ENCODE data around the gene BCKDHA. TPM values are rescaled to one million over a fixed set of nuclear protein-coding genes. Genes with fewer than 3 reads are reported as not detected.
A peak's percentile ranks its signal among the peaks of the same experiment; 100 is the strongest.

BCKDHA gene
- total RNA-seq, 1 donor from 2014 or later = 13.4 TPM

- no peak overlapping the region for H3K27ac ChIP-seq
- no peak overlapping the region for H3K4me3 ChIP-seq
- H3K27me3 ChIP-seq (ENCODE audit: low read depth) = no peaks in the 10 kb centered on the region
- no peak for DNase-seq
- TF ChIP-seq, protein P1, sequence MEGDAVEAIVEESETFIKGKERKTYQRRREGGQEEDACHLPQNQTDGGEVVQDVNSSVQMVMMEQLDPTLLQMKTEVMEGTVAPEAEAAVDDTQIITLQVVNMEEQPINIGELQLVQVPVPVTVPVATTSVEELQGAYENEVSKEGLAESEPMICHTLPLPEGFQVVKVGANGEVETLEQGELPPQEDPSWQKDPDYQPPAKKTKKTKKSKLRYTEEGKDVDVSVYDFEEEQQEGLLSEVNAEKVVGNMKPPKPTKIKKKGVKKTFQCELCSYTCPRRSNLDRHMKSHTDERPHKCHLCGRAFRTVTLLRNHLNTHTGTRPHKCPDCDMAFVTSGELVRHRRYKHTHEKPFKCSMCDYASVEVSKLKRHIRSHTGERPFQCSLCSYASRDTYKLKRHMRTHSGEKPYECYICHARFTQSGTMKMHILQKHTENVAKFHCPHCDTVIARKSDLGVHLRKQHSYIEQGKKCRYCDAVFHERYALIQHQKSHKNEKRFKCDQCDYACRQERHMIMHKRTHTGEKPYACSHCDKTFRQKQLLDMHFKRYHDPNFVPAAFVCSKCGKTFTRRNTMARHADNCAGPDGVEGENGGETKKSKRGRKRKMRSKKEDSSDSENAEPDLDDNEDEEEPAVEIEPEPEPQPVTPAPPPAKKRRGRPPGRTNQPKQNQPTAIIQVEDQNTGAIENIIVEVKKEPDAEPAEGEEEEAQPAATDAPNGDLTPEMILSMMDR (IDR thresholded peaks at IDR 0.05) = no peak
- ATAC-seq = no peak
- no peaks in the 10 kb centered on the region for H3K36me3 ChIP-seq
- intact Hi-C loops (cut with DNase I) = no loop called here
- H3K4me1 ChIP-seq = peaks cover 31% of the 10 kb centered on the region
- no peaks in the 10 kb centered on the region for H3K9me3 ChIP-seq
Observed at GRCh38 chr19:41371541-41371940, 26.1 kb upstream of the BCKDHA start.

DNA sequence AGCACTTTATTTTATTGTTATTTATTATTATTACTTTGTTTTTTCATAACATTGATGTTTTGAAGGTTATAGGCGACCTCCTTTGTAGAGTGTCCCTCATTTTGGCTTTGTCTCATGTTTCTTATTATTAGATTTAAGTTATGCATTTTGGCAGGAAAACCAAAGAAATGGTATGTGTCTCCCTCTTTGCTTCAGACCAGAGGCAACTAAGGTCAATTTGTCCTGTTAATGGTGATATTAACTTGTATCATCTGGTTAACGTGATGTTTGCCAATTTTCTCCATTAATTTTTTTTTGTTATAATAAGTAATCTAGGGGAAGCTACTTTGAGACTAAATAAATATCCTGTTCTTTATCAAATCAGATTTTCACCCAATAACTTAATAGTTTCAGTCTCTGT lies 25.1 kb upstream of the BCKDHA start:
- Histone ChIP-seq H3K36me3 (no peaks in the 10 kb centered on the region), H3K27me3 (ENCODE audit: low read depth) (no peaks in the 10 kb centered on the region), H3K9me3 (no peaks in the 10 kb centered on the region), H3K4me3 (no peak overlapping the region), H3K27ac (no peak overlapping the region), H3K4me1 (peaks cover 29% of the 10 kb centered on the region)
- intact Hi-C loops (cut with DNase I) = no loop called here
- ATAC-seq = no peak
- TF ChIP-seq, protein P1 (IDR thresholded peaks at IDR 0.05) = no peak
- no peak for DNase-seq

- intact Hi-C loops (cut with DNase I) = no loop called here
- Histone ChIP-seq H3K9me3 (no peaks in the 10 kb centered on the region), H3K4me1 (peaks cover 23% of the 10 kb centered on the region), H3K36me3 (no peaks in the 10 kb centered on the region), H3K27me3 (ENCODE audit: low read depth) (no peaks in the 10 kb centered on the region), H3K4me3 (no peak overlapping the region), H3K27ac (no peak overlapping the region)
- TF ChIP-seq, protein P1 (IDR thresholded peaks at IDR 0.05) = no peak
- DNase-seq (peak; percentile 75), ATAC-seq (peak; percentile 41)
Observed at GRCh38 chr19:41373993-41374392, 23.6 kb upstream of the BCKDHA start.

DNA sequence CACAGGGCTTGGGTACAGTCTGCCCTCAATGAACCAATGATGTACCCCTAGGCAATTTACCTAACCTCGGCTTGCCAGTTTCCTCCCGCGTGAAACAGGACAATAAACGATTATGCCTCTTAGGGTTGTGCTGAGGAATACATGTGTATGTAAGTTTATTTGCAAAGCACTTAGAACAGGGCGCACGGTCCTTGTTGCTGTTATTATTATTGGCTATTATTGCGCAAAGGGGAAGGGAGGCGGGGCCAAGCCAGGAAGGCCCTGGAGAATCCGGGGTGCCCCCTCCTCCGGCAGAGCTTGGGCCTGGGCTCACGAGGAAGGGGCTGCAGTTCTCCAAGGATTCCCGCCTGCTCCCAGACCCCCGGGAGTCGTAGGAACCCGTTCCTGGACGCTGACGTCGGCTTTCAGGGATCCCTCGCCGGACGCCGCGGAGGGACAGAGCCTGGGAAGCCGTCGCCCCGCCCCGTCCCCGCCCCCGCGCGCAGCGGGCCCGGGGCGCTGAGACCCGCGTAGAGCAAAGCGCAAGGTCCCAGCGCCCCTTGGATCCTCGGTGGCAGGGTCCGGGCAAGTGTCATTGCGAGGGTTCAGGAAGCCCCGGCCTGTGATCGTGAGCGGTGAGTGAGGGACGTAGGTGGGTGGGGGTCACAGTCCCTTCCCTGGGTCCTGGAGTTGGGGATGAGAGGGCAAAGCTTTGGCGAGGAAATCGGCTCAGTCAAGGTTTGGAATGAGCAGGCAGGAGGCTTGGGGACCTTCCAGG lies 21.2 kb upstream of the BCKDHA start, which contains the start of gene TMEM91:
Gene TMEM91, plus strand, starts transcription at position 293 of the 757 bp plus-strand sequence. CDS start 1,777 bp downstream, outside the sequence.
- H3K9me3 ChIP-seq = no peaks in the 10 kb centered on the region
- H3K27ac ChIP-seq = peak within 1 kb of the TSS; percentile 82
- H3K27me3 ChIP-seq (ENCODE audit: low read depth) = no peaks in the 10 kb centered on the region
- H3K36me3 ChIP-seq = no peaks in the 10 kb centered on the region
- TF ChIP-seq, protein P1 (IDR thresholded peaks at IDR 0.05) = no peak
- ATAC-seq = peak; percentile 82
- peak within 1 kb of the TSS; percentile 77 for H3K4me3 ChIP-seq
- peaks cover 23% of the 10 kb centered on the region for H3K4me1 ChIP-seq
- peak; percentile 75 for DNase-seq
- intact Hi-C loops (cut with DNase I) = no loop called here

GRCh38 chr19:41376998-41377365 lies 20.6 kb upstream of the BCKDHA start:
- peaks cover under 1% of the 10 kb centered on the region for H3K36me3 ChIP-seq
- peak overlapping the region; percentile 82 for H3K27ac ChIP-seq
- TF ChIP-seq, protein P1 (IDR thresholded peaks at IDR 0.05) = no peak
- no peaks in the 10 kb centered on the region for H3K27me3 ChIP-seq (ENCODE audit: low read depth)
- DNase-seq (peak; percentile 50), ATAC-seq (peak; percentile 49 to 64)
- intact Hi-C loops (cut with DNase I) = no loop called here
- H3K4me1 ChIP-seq = peaks cover 23% of the 10 kb centered on the region
- H3K9me3 ChIP-seq = no peaks in the 10 kb centered on the region
- peak overlapping the region; percentile 77 for H3K4me3 ChIP-seq

Measured in lower lobe of right lung (tissue), 2 donors.